PC-3 (cell line): ENCODE measurements around the gene SCN1B. TPM values are rescaled to one million over a fixed set of nuclear protein-coding genes. Genes with fewer than 3 reads are reported as not detected.

Experiments used
- ATAC-seq: fragments of 200-7000 bp; cut with Tn5 transposase; 2 replicates; pipeline ENCODE4 v1.9.1; 2020; ENCODE audit warnings: mild to moderate bottlenecking, moderate library complexity
- BruUV-seq: library from RNA; stranded (reverse); fragments of 400-500 nt; replicated peaks from 2 replicates; lab custom pipeline; 2021; lab: Mats Ljungman, UMichigan
- CTCF ChIA-PET: fragments of 300-600 bp; sonication (Branson Sonifier 250); formaldehyde crosslinking; loops from one replicate; lab custom pipeline; 2022; ENCODE audit warnings: antibody characterized with exemption; lab: Charles Lee
- POLR2A ChIA-PET: fragments of 300-600 bp; sonication (Branson Sonifier 250); formaldehyde crosslinking; loops from one replicate; lab custom pipeline; 2022; ENCODE audit warnings: antibody characterized with exemption; ENCODE audit not compliant: unreplicated experiment; lab: Charles Lee
- DNase-seq: peaks from one replicate; pipeline ENCODE4 v3.0.0-alpha.2; 2015
- H2AFZ ChIP-seq: fragments of 300-600 bp; sonication (generic); 2 replicates; pipeline ENCODE4 v1.6.0; 2016; ENCODE audit warnings: antibody characterized with exemption, low read length
- H3F3A ChIP-seq: fragments of 300-600 bp; sonication (generic); one replicate; pipeline ENCODE4 v1.6.0; 2017; ENCODE audit warnings: antibody characterized with exemption, low read length, control low read depth, mild to moderate bottlenecking; ENCODE audit not compliant: unreplicated experiment
- H3K27ac ChIP-seq: fragments of 300-600 bp; sonication (generic); 2 replicates; pipeline ENCODE4 v1.5.1; 2016; ENCODE audit warnings: mild to moderate bottlenecking, low read length
- H3K27me3 ChIP-seq: fragments of 300-600 bp; sonication (generic); 2 replicates; pipeline ENCODE4 v1.6.1; 2016; ENCODE audit warnings: low read length, mixed read lengths
- H3K36me3 ChIP-seq: fragments of 300-600 bp; sonication (generic); 2 replicates; pipeline ENCODE4 v1.6.1; 2016; ENCODE audit warnings: low read depth, mixed run types, low read length, mixed read lengths
- H3K4me1 ChIP-seq: fragments of 300-600 bp; sonication (generic); 2 replicates; pipeline ENCODE4 v1.5.1; 2016; ENCODE audit warnings: low read length; ENCODE audit not compliant: insufficient read depth
- H3K4me2 ChIP-seq: fragments of 300-600 bp; sonication (generic); 2 replicates; pipeline ENCODE4 v1.6.0; 2016; ENCODE audit warnings: low read length
- H3K4me3 ChIP-seq: fragments of 300-600 bp; sonication (generic); 2 replicates; pipeline ENCODE4 v1.5.1; 2016; ENCODE audit warnings: mild to moderate bottlenecking, low read length, mixed read lengths
- H3K79me2 ChIP-seq: fragments of 300-600 bp; sonication (generic); 2 replicates; pipeline ENCODE4 v1.6.1; 2017; ENCODE audit warnings: low read length, mixed read lengths
- H3K9ac ChIP-seq: fragments of 300-600 bp; sonication (generic); 2 replicates; pipeline ENCODE4 v1.6.0; 2016; ENCODE audit warnings: mild to moderate bottlenecking, low read length
- H3K9me2 ChIP-seq: fragments of 300-600 bp; sonication (generic); replicated peaks from 2 replicates; pipeline ENCODE4 v1.6.1; 2016; ENCODE audit warnings: mixed run types, low read length, mixed read lengths
- H3K9me3 ChIP-seq: fragments of 300-600 bp; sonication (generic); 2 replicates; pipeline ENCODE4 v1.6.1; 2016; ENCODE audit warnings: low read length, mixed read lengths
- H4K20me1 ChIP-seq: fragments of 300-600 bp; sonication (generic); 2 replicates; pipeline ENCODE4 v1.6.1; 2016; ENCODE audit warnings: low read length, mixed read lengths
- EZH2 ChIP-seq: fragments of 300-600 bp; sonication (generic); IDR thresholded peaks from one replicate; pipeline ENCODE4 v1.6.1; 2017; ENCODE audit warnings: antibody characterized with exemption, mild to moderate bottlenecking, low read length; ENCODE audit not compliant: unreplicated experiment
- EZH2phosphoT487 ChIP-seq: fragments of 300-600 bp; sonication (generic); IDR thresholded peaks from 2 replicates; pipeline ENCODE4 v1.6.1; 2018; ENCODE audit warnings: mild to moderate bottlenecking, antibody characterized with exemption, low read length, borderline replicate concordance
- intact Hi-C: fragments of 100-400 bp; cut with micrococcal nuclease; formaldehyde crosslinking; loops from 2 replicates; pipeline ENCODE4 v1.9.0; 2023
- total RNA-seq: library from RNA; depleted of rRNA; stranded (reverse); fragments of >200 nt; gene quantifications from 2 replicates; pipeline ENCODE4 v1.2.3, GENCODE V29; 2014
- TF ChIP-seq, protein P1 (sequence below): fragments of 300-600 bp; sonication (generic); conservative IDR thresholded peaks from 2 replicates; pipeline ENCODE4 v1.5.1; 2017; ENCODE audit warnings: antibody characterized with exemption, low read depth, mild to moderate bottlenecking, low read length

SCN1B gene
- total RNA-seq, 1 experiment from 2014 or later: 1.7 TPM

- BruUV-seq: no TSS peak
- POLR2A ChIA-PET: no interaction called here
- H3F3A ChIP-seq: no peaks in the 10 kb centered on the region
- no peaks in the 10 kb centered on the region for H3K79me2 ChIP-seq
- no peak overlapping the region for H3K4me3 ChIP-seq
- no peak overlapping the region for H3K4me2 ChIP-seq
- ATAC-seq (no peak), DNase-seq (no peak)
- no peaks in the 10 kb centered on the region for H3K36me3 ChIP-seq
- no peaks in the 10 kb centered on the region for H3K27me3 ChIP-seq
- no peaks in the 10 kb centered on the region for H4K20me1 ChIP-seq
- intact Hi-C loops: no loop called here
- no peaks in the 10 kb centered on the region for H3K9me2 ChIP-seq
- TF ChIP-seq EZH2 (no peak), EZH2phosphoT487 (no peak)
- TF ChIP-seq, protein P1, sequence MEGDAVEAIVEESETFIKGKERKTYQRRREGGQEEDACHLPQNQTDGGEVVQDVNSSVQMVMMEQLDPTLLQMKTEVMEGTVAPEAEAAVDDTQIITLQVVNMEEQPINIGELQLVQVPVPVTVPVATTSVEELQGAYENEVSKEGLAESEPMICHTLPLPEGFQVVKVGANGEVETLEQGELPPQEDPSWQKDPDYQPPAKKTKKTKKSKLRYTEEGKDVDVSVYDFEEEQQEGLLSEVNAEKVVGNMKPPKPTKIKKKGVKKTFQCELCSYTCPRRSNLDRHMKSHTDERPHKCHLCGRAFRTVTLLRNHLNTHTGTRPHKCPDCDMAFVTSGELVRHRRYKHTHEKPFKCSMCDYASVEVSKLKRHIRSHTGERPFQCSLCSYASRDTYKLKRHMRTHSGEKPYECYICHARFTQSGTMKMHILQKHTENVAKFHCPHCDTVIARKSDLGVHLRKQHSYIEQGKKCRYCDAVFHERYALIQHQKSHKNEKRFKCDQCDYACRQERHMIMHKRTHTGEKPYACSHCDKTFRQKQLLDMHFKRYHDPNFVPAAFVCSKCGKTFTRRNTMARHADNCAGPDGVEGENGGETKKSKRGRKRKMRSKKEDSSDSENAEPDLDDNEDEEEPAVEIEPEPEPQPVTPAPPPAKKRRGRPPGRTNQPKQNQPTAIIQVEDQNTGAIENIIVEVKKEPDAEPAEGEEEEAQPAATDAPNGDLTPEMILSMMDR: no peak
- H2AFZ ChIP-seq: no peak overlapping the region
- no peak overlapping the region for H3K9ac ChIP-seq
- no peaks in the 10 kb centered on the region for H3K4me1 ChIP-seq
- no peak overlapping the region for H3K27ac ChIP-seq
- no peaks in the 10 kb centered on the region for H3K9me3 ChIP-seq
- CTCF ChIA-PET: no interaction called here
Observed at GRCh38 chr19:34988119-34988518, 42.2 kb upstream of the SCN1B start.

- H3K79me2 ChIP-seq: no peaks in the 10 kb centered on the region
- no peaks in the 10 kb centered on the region for H3K36me3 ChIP-seq
- no peaks in the 10 kb centered on the region for H4K20me1 ChIP-seq
- H3K27ac ChIP-seq: no peak overlapping the region
- ChIA-PET CTCF (no interaction called here), POLR2A (no interaction called here)
- ATAC-seq (no peak), DNase-seq (no peak)
- H3K4me3 ChIP-seq: no peak overlapping the region
- BruUV-seq: no TSS peak
- no peak overlapping the region for H3K9ac ChIP-seq
- TF ChIP-seq, protein P1: no peak
- TF ChIP-seq EZH2phosphoT487 (no peak), EZH2 (no peak)
- H3K9me2 ChIP-seq: no peaks in the 10 kb centered on the region
- H3K4me2 ChIP-seq: no peak overlapping the region
- no peak overlapping the region for H2AFZ ChIP-seq
- H3F3A ChIP-seq: no peaks in the 10 kb centered on the region
- no peaks in the 10 kb centered on the region for H3K27me3 ChIP-seq
- intact Hi-C loops: no loop called here
- H3K4me1 ChIP-seq: peaks cover under 1% of the 10 kb centered on the region; the same call in 1 of the 2 replicates
- no peaks in the 10 kb centered on the region for H3K9me3 ChIP-seq
Observed at GRCh38 chr19:34989298-34989697, 41.0 kb upstream of the SCN1B start.

DNA sequence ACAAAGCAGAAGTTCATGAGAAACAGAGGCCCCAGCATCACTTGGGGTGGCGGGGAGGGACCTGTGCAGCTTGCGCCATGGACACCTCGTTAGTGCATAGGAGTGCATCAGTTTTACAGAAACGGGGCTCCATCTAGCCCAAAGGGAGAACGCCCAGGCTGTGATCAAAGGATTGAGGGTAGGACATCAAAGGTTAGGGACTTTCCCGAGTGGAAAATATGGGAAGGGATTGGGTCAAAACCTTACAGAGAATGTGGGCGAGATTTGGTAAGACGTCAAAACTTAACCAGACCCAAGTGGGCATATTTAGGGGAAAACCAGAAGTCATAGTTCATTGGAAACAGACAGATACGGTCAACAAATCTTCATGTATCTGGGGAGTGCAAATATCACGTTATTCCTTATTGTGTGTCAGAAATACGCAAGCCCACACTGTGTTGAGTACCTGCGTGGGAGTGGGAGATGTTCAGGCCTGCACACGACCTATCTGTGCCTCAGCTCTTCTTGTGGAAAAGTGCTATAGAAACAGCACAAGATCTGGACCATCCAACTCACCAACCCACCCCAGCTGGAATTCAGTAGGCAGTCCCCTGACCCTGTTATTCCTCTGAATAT, 39.6 kb upstream of the SCN1B start:
- TF ChIP-seq, protein P1: no peak
- no peak for TF ChIP-seq EZH2phosphoT487
- TF ChIP-seq EZH2: no peak
- POLR2A ChIA-PET: no interaction called here
- BruUV-seq: no TSS peak

More for the DNA sequence above, 39.6 kb upstream of the SCN1B start:
- no peak for DNase-seq
- CTCF ChIA-PET: no interaction called here
- no peaks in the 10 kb centered on the region for H4K20me1 ChIP-seq
- H3K4me1 ChIP-seq: peaks cover 13% of the 10 kb centered on the region
- no peaks in the 10 kb centered on the region for H3K9me3 ChIP-seq
- no peak overlapping the region for H3K9ac ChIP-seq
- H3K9me2 ChIP-seq: no peaks in the 10 kb centered on the region
- intact Hi-C loops: no loop called here
- H3F3A ChIP-seq: no peaks in the 10 kb centered on the region
- H3K27me3 ChIP-seq: no peaks in the 10 kb centered on the region
- H2AFZ ChIP-seq: no peak overlapping the region
- H3K27ac ChIP-seq: no peak overlapping the region
- ATAC-seq: no peak
- no peak overlapping the region for H3K4me2 ChIP-seq
- H3K4me3 ChIP-seq: no peak overlapping the region
- H3K79me2 ChIP-seq: no peaks in the 10 kb centered on the region
- H3K36me3 ChIP-seq: no peaks in the 10 kb centered on the region
